NCI-H526 (cell line): Measurements from ENCODE around the gene KCNG2.

ENCODE experiments used
- DNase-seq, 2 experiments: peaks; one replicate each; lab custom pipeline; 2025; lab: John Stamatoyannopoulos, UW

The KCNG2 gene

GRCh38 chr18:79799619-79800370 is 2.1 kb downstream of the KCNG2 start:
- DNase-seq: no peak

GRCh38 chr18:79800371-79801180 is 2.8 kb downstream of the KCNG2 start:
- no peak for DNase-seq

- no peak for DNase-seq
Measured at GRCh38 chr18:79801217-79801616, 3.5 kb downstream of the KCNG2 start.

GRCh38 chr18:79801641-79802040 is 3.9 kb downstream of the KCNG2 start:
- no peak for DNase-seq

- no peak for DNase-seq
Measured at GRCh38 chr18:79802298-79802697, 4.6 kb downstream of the KCNG2 start.

- DNase-seq: no peak
Measured at GRCh38 chr18:79803611-79804051, 5.9 kb downstream of the KCNG2 start.

- no peak for DNase-seq
Measured at GRCh38 chr18:79804130-79804787, 6.5 kb downstream of the KCNG2 start.

GRCh38 chr18:79805211-79805887 is 7.6 kb downstream of the KCNG2 start:
- DNase-seq: no peak

GRCh38 chr18:79805926-79806487 is 8.3 kb downstream of the KCNG2 start:
- DNase-seq: no peak

GRCh38 chr18:79806976-79807841 is 9.5 kb downstream of the KCNG2 start:
- no peak for DNase-seq

GRCh38 chr18:79809482-79810192 is 11.9 kb downstream of the KCNG2 start:
- no peak for DNase-seq

GRCh38 chr18:79812052-79812451 is 14.3 kb downstream of the KCNG2 start:
- no peak for DNase-seq

GRCh38 chr18:79814373-79814772 is 16.6 kb downstream of the KCNG2 start:
- DNase-seq: no peak

GRCh38 chr18:79815657-79816056 is 17.9 kb downstream of the KCNG2 start:
- DNase-seq: no peak

- no peak for DNase-seq
Measured at GRCh38 chr18:79816092-79816491, 18.4 kb downstream of the KCNG2 start.

GRCh38 chr18:79816981-79817606 is 19.4 kb downstream of the KCNG2 start:
- DNase-seq: no peak

GRCh38 chr18:79817607-79817998 is 19.9 kb downstream of the KCNG2 start:
- DNase-seq: no peak

- DNase-seq: no peak
Measured at GRCh38 chr18:79818036-79818435, 20.3 kb downstream of the KCNG2 start.

GRCh38 chr18:79818631-79819030 is 20.9 kb downstream of the KCNG2 start:
- DNase-seq: no peak
